Hepatocyte (in vitro differentiated cells): ENCODE measurements around the gene GRSF1.

Experiments used
- CTCF ChIP-seq: fragments of 200-600 bp; sonication (generic); IDR thresholded peaks from 2 replicates; pipeline ENCODE4 v1.5.1; 2016; ENCODE audit warnings: antibody characterized with exemption, mild to moderate bottlenecking; ENCODE audit not compliant: poor library complexity
- EZH2 ChIP-seq: fragments of 200-600 bp; sonication (generic); IDR thresholded peaks from 2 replicates; pipeline ENCODE4 v1.6.1; 2016; ENCODE audit warnings: antibody characterized with exemption, mild to moderate bottlenecking, borderline replicate concordance
- EZH2phosphoT487 ChIP-seq: fragments of 200-600 bp; sonication (generic); IDR thresholded peaks from one replicate; pipeline ENCODE4 v1.6.1; 2018; ENCODE audit warnings: antibody characterized with exemption, mild to moderate bottlenecking, low read depth, moderate library complexity; ENCODE audit not compliant: unreplicated experiment, severe bottlenecking

GRCh38 chr4:70841951-70842350 lies 2.3 kb upstream of the GRSF1 start:
- TF ChIP-seq EZH2phosphoT487 = no peak
- TF ChIP-seq CTCF = no peak
- no peak for TF ChIP-seq EZH2
